22Rv1 (cell line): ENCODE data around the gene TNRC6A.

Source experiments
- CTCF ChIP-seq: fragments of 450-650 bp; IDR thresholded peaks from 2 replicates; pipeline ENCODE4 v1.5.1; 2017; ENCODE audit warnings: mild to moderate bottlenecking
- ZFX ChIP-seq: fragments of 450-650 bp; IDR thresholded peaks from 2 replicates; pipeline ENCODE4 v1.6.1; 2017; ENCODE audit warnings: antibody characterized with exemption, borderline replicate concordance

DNA sequence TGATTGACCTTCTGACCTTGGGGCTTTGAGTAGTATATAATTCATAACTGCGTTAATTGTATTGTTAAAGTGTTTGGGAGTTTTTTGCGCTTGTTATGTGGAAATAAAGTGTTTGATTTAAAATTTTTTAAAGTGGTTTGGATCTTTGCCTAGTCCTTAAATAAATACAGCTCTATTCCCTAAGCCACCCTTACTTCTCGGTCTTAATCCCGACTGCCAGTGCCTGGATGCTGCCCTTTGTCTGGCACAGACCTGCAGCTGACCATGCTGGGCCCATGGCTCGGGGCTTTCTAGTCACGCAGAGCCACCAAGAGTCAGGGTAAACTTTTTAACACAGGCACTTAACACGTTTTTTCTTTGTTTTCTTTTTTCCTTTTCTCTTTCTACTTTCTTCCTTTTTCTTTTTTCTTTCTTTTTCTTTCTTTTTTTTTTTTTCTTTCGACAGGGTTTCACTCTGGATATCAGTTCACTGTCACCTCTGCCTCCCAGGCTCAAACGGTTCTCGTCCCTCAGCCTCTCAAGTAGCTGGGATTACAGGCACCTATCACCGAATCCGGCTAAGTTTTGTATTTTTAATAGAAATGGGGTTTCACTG is 96.7 kb downstream of the TNRC6A start:
- no peak for TF ChIP-seq CTCF
- no peak for TF ChIP-seq ZFX
